GM12873 (cell line): Measurements from ENCODE around the gene PLAC1.

Experiments used
- CTCF ChIP-seq: IDR thresholded peaks from 2 replicates; pipeline ENCODE4 v1.5.1; 2012; ENCODE audit warnings: low read depth, mild to moderate bottlenecking, moderate library complexity, low read length, control low read depth; ENCODE audit not compliant: insufficient read depth; ENCODE audit errors: missing control alignments

Gene PLAC1

GRCh38 chrX:134645936-134646543, 12.2 kb downstream of the PLAC1 start:
- no peak for TF ChIP-seq CTCF

- no peak for TF ChIP-seq CTCF
These were observed 15.9 kb downstream of the PLAC1 start for GRCh38 chrX:134642386-134642785.

GRCh38 chrX:134641346-134641745, 16.9 kb downstream of the PLAC1 start:
- no peak for TF ChIP-seq CTCF

GRCh38 chrX:134640914-134641313, 17.4 kb downstream of the PLAC1 start:
- no peak for TF ChIP-seq CTCF

- no peak for TF ChIP-seq CTCF
These were observed 21.4 kb downstream of the PLAC1 start for GRCh38 chrX:134636851-134637250.

- no peak for TF ChIP-seq CTCF
These were observed 23.6 kb downstream of the PLAC1 start for GRCh38 chrX:134634691-134635090.

- no peak for TF ChIP-seq CTCF
These were observed 24.4 kb downstream of the PLAC1 start for GRCh38 chrX:134633832-134634231.

- no peak for TF ChIP-seq CTCF
These were observed 24.9 kb downstream of the PLAC1 start for GRCh38 chrX:134633394-134633793.
